Gastroesophageal sphincter (tissue), 3 donors: ENCODE data around the gene CELA3A.
"Not testable (repeated sequence)": the region's sequence is repeated elsewhere in the genome, so short reads cannot be mapped to it uniquely, and the experiment has no call there.

ENCODE experiments used
- POLR2A ChIP-seq, 2 donors: fragments of 450-650 bp; IDR thresholded peaks; one replicate each; pipeline ENCODE4 v1.6.1; 2017; ENCODE audit warnings: antibody characterized with exemption in 2 of 2, mild to moderate bottlenecking in 2 of 2, moderate library complexity in 1 of 2
- POLR2AphosphoS5 ChIP-seq: sonication (generic); formaldehyde crosslinking; IDR thresholded peaks from one replicate; pipeline ENCODE4 v1.6.1; 2017; ENCODE audit warnings: antibody characterized with exemption
- TF ChIP-seq, protein P1 (sequence below), 4 experiments: fragments of 200-600 bp in 2 of 4; fragments of 450-650 bp in 2 of 4; sonication (generic) in 1 of 4; IDR thresholded peaks; one replicate each; pipeline ENCODE4 v1.5.1; 2017 to 2019; ENCODE audit warnings: antibody characterized with exemption in 4 of 4, mild to moderate bottlenecking in 2 of 4, moderate library complexity in 2 of 4

DNA sequence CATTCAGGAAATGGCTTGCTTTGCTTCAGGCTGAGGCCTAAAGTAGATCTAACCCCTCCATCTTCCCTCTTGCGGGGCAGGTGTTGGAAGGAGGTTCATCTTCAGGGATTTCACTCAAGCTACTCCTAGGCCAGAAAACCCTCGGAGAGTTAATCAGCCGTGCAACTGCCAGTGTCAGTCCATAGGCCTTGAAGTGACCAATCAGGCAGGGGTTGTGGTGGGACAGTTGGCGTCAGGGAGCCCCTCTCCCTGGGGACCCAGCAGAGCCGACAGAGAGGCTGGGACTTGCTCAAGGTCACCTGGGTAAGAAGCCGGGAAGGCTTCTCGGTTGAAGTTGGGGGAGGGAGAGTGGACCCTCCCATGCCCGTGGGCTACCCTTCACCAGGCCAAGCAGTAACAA lies 27.5 kb upstream of the CELA3A start:
- TF ChIP-seq, protein P1, sequence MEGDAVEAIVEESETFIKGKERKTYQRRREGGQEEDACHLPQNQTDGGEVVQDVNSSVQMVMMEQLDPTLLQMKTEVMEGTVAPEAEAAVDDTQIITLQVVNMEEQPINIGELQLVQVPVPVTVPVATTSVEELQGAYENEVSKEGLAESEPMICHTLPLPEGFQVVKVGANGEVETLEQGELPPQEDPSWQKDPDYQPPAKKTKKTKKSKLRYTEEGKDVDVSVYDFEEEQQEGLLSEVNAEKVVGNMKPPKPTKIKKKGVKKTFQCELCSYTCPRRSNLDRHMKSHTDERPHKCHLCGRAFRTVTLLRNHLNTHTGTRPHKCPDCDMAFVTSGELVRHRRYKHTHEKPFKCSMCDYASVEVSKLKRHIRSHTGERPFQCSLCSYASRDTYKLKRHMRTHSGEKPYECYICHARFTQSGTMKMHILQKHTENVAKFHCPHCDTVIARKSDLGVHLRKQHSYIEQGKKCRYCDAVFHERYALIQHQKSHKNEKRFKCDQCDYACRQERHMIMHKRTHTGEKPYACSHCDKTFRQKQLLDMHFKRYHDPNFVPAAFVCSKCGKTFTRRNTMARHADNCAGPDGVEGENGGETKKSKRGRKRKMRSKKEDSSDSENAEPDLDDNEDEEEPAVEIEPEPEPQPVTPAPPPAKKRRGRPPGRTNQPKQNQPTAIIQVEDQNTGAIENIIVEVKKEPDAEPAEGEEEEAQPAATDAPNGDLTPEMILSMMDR (IDR thresholded peaks at IDR 0.05), result not testable (repeated sequence)
- not testable (repeated sequence) for TF ChIP-seq POLR2A (IDR thresholded peaks at IDR 0.05); POLR2AphosphoS5
